Measurements from ENCODE around the gene PLCH1.

- TF ChIP-seq CTCF (IDR thresholded peaks at IDR 0.05) (no peak), POLR2A (IDR thresholded peaks at IDR 0.05) (no peak)
Observed at GRCh38 chr3:155664925-155665695, 79.8 kb downstream of the PLCH1 start.

Data from adrenal gland (tissue), 5 donors.